ENCODE data around the gene KRTAP3-1. TPM values are rescaled to one million over a fixed set of nuclear protein-coding genes. Genes with fewer than 3 reads are reported as not detected.

The KRTAP3-1 gene
- total RNA-seq, 1 experiment from 2014 or later = 1.6 TPM

DNA sequence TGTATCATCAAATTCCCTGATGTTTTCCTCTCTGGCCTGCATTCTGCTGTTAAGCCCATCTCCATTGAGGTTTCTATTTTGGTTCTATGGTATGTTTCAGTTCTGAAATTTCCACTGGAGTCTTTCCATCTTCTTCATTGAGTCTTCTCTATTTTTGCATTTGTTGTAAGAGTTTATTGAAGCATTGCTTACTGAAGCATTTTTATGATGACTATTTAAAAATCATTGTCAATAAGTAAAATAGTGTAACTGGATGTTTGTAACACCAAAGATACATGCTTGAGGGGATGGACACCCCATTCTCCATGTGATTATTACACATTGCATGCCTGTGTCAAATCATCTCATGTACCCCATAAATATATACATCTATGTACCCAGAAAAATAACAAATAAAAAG is 33.4 kb downstream of the KRTAP3-1 start:
- no peak overlapping the region for H3K9ac ChIP-seq (ENCODE audit: low read length)
- no TSS peak for BruUV-seq (replicated peaks)
- no peak overlapping the region for H3K4me3 ChIP-seq (ENCODE audit: low read length)
- H3K9me3 ChIP-seq (ENCODE audit: low read length) = no peaks in the 10 kb centered on the region
- no peaks in the 10 kb centered on the region for H3K27me3 ChIP-seq (ENCODE audit: low read length)
- DNase-seq (no peak), ATAC-seq (no peak)
- ChIA-PET POLR2A (ENCODE audit: unreplicated experiment) (no interaction called here), CTCF (no interaction called here)
- TF ChIP-seq EZH2 (IDR thresholded peaks at IDR 0.05; ENCODE audit: low read length, unreplicated experiment) (no peak), EZH2phosphoT487 (IDR thresholded peaks at IDR 0.05; ENCODE audit: borderline replicate concordance, low read length) (no peak)
- TF ChIP-seq, protein P1, sequence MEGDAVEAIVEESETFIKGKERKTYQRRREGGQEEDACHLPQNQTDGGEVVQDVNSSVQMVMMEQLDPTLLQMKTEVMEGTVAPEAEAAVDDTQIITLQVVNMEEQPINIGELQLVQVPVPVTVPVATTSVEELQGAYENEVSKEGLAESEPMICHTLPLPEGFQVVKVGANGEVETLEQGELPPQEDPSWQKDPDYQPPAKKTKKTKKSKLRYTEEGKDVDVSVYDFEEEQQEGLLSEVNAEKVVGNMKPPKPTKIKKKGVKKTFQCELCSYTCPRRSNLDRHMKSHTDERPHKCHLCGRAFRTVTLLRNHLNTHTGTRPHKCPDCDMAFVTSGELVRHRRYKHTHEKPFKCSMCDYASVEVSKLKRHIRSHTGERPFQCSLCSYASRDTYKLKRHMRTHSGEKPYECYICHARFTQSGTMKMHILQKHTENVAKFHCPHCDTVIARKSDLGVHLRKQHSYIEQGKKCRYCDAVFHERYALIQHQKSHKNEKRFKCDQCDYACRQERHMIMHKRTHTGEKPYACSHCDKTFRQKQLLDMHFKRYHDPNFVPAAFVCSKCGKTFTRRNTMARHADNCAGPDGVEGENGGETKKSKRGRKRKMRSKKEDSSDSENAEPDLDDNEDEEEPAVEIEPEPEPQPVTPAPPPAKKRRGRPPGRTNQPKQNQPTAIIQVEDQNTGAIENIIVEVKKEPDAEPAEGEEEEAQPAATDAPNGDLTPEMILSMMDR (conservative IDR thresholded peaks at IDR 0.05; ENCODE audit: low read depth, low read length) = no peak
- no peaks in the 10 kb centered on the region for H3K9me2 ChIP-seq (replicated peaks; ENCODE audit: low read length)
- intact Hi-C loops (cut with micrococcal nuclease) = no loop called here
- no peak overlapping the region for H2AFZ ChIP-seq (ENCODE audit: low read length)
- no peaks in the 10 kb centered on the region for H3K79me2 ChIP-seq (ENCODE audit: low read length)
- H3F3A ChIP-seq (ENCODE audit: low read length, unreplicated experiment) = no peaks in the 10 kb centered on the region
- peaks cover 6% of the 10 kb centered on the region; the same call in 1 of the 2 replicates for H3K4me1 ChIP-seq (ENCODE audit: insufficient read depth, low read length)
- H3K4me2 ChIP-seq (ENCODE audit: low read length) = no peak overlapping the region
- no peaks in the 10 kb centered on the region for H4K20me1 ChIP-seq (ENCODE audit: low read length)
- H3K36me3 ChIP-seq (ENCODE audit: low read depth, low read length) = no peaks in the 10 kb centered on the region
- H3K27ac ChIP-seq (ENCODE audit: low read length) = no peak overlapping the region

DNA sequence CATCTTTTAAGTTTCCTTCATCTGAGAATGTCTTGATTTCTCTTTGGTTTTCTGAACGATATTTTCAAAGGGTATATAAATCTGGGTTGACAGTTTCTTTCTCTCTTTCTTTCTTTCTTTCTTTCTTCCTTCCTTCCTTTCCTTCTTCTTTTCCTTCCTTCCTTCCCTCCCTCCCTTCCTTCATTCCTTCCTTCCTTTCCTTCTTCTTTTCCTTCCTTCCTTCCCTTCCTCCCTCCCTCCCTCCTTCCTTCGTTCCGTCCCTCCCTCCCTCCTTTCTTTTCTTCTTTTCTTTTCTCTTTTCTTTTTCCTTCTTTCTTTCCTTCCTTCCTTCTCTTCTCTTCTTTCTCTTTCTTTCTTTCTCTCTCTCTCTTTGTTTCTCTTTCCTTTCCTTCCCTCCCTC is 34.6 kb downstream of the KRTAP3-1 start:
- H3K9ac ChIP-seq (ENCODE audit: low read length) = no peak overlapping the region

DNA sequence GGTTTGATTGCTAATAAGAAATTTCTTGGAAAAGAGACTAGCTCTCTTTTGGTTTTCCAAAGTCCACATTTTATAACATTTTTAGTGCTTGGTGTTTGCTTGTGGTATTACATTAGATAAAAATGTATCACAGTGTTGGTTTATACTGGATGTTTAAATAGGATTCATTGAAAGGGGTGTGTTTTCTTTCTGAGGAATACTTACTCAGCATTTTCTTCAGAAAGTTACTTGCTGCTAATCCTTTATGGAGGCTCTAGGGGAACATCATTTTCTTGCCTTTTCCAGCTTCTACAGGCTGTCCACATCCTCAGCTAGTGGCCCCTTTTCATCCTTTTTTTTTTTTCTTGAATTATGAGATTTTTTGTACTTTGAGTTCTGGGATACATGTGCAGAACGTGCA is 41.3 kb downstream of the KRTAP3-1 start:
- H3K9ac ChIP-seq (ENCODE audit: low read length) = no peak overlapping the region
- no peaks in the 10 kb centered on the region for H3K9me2 ChIP-seq (replicated peaks; ENCODE audit: low read length)
- ChIA-PET POLR2A (ENCODE audit: unreplicated experiment) (no interaction called here), CTCF (no interaction called here)
- H4K20me1 ChIP-seq (ENCODE audit: low read length) = no peaks in the 10 kb centered on the region
- no peak for DNase-seq
- no peaks in the 10 kb centered on the region for H3K9me3 ChIP-seq (ENCODE audit: low read length)
- H3K27ac ChIP-seq (ENCODE audit: low read length) = no peak overlapping the region
- no peaks in the 10 kb centered on the region for H3K27me3 ChIP-seq (ENCODE audit: low read length)
- no peak overlapping the region for H2AFZ ChIP-seq (ENCODE audit: low read length)
- no peak overlapping the region for H3K4me2 ChIP-seq (ENCODE audit: low read length)
- no peaks in the 10 kb centered on the region; the same call in 1 of the 2 replicates for H3K36me3 ChIP-seq (ENCODE audit: low read depth, low read length)
- intact Hi-C loops (cut with micrococcal nuclease) = no loop called here
- no peak for TF ChIP-seq EZH2 (IDR thresholded peaks at IDR 0.05; ENCODE audit: low read length, unreplicated experiment)
- TF ChIP-seq EZH2phosphoT487 (IDR thresholded peaks at IDR 0.05; ENCODE audit: borderline replicate concordance, low read length) = no peak
- TF ChIP-seq, protein P1 (conservative IDR thresholded peaks at IDR 0.05; ENCODE audit: low read depth, low read length) = no peak
- no peaks in the 10 kb centered on the region for H3F3A ChIP-seq (ENCODE audit: low read length, unreplicated experiment)
- H3K79me2 ChIP-seq (ENCODE audit: low read length) = no peaks in the 10 kb centered on the region
- no peaks in the 10 kb centered on the region for H3K4me1 ChIP-seq (ENCODE audit: insufficient read depth, low read length)
- no TSS peak for BruUV-seq (replicated peaks)
- no peak for ATAC-seq
- no peak overlapping the region for H3K4me3 ChIP-seq (ENCODE audit: low read length)

More for the DNA sequence above, 34.6 kb downstream of the KRTAP3-1 start:
- no peak for ATAC-seq
- Histone ChIP-seq H3K9me2 (replicated peaks; ENCODE audit: low read length) (no peaks in the 10 kb centered on the region), H3K36me3 (ENCODE audit: low read depth, low read length) (no peaks in the 10 kb centered on the region), H3K4me3 (ENCODE audit: low read length) (no peak overlapping the region), H4K20me1 (ENCODE audit: low read length) (no peaks in the 10 kb centered on the region), H3K27me3 (ENCODE audit: low read length) (no peaks in the 10 kb centered on the region), H3K27ac (ENCODE audit: low read length) (no peak overlapping the region), H3K79me2 (ENCODE audit: low read length) (no peaks in the 10 kb centered on the region), H3K4me2 (ENCODE audit: low read length) (no peak overlapping the region), H2AFZ (ENCODE audit: low read length) (no peak overlapping the region), H3F3A (ENCODE audit: low read length, unreplicated experiment) (no peaks in the 10 kb centered on the region), H3K4me1 (ENCODE audit: insufficient read depth, low read length) (peaks cover 6% of the 10 kb centered on the region; the same call in 1 of the 2 replicates), H3K9me3 (ENCODE audit: low read length) (no peaks in the 10 kb centered on the region)
- DNase-seq = no peak
- ChIA-PET POLR2A (ENCODE audit: unreplicated experiment) (no interaction called here), CTCF (no interaction called here)
- TF ChIP-seq, protein P1 (conservative IDR thresholded peaks at IDR 0.05; ENCODE audit: low read depth, low read length) = no peak
- TF ChIP-seq EZH2 (IDR thresholded peaks at IDR 0.05; ENCODE audit: low read length, unreplicated experiment) = no peak
- TF ChIP-seq EZH2phosphoT487 (IDR thresholded peaks at IDR 0.05; ENCODE audit: borderline replicate concordance, low read length) = no peak
- no TSS peak for BruUV-seq (replicated peaks)
- intact Hi-C loops (cut with micrococcal nuclease) = no loop called here
